HepG2 (cell line): ENCODE measurements around the gene TRIP6. TPM values are rescaled to one million over a fixed set of nuclear protein-coding genes. Genes with fewer than 3 reads are reported as not detected.

Source experiments
- HOXA9 ChIP-seq: sonication (generic); formaldehyde crosslinking; IDR thresholded peaks from 2 replicates; pipeline ENCODE4 v1.8.1; 2022; ENCODE audit warnings: missing genetic modification reagents, mild to moderate bottlenecking, moderate library complexity, borderline replicate concordance
- JDP2 ChIP-seq: sonication (generic); formaldehyde crosslinking; IDR thresholded peaks from 2 replicates; pipeline ENCODE4 v1.8.1; 2022; ENCODE audit warnings: missing genetic modification reagents, borderline replicate concordance
- KLF13 ChIP-seq: sonication (generic); formaldehyde crosslinking; IDR thresholded peaks from 2 replicates; pipeline ENCODE4 v1.4.0; 2020; ENCODE audit warnings: mild to moderate bottlenecking, missing genetic modification reagents
- NFE2L2 ChIP-seq: fragments of 150-350 bp; IDR thresholded peaks from 2 replicates; pipeline ENCODE4 v1.6.1; 2014; ENCODE audit warnings: low read length
- SRSF4 ChIP-seq: fragments of 200-400 bp; formaldehyde crosslinking; IDR thresholded peaks from one replicate; pipeline ENCODE4 v1.6.1; 2018; ENCODE audit warnings: mild to moderate bottlenecking, low read depth, low read length, moderate library complexity; ENCODE audit not compliant: poor library complexity, severe bottlenecking
- SRSF9 ChIP-seq: fragments of 200-400 bp; formaldehyde crosslinking; IDR thresholded peaks from 2 replicates; pipeline ENCODE4 v1.6.1; 2018; ENCODE audit warnings: borderline replicate concordance, mild to moderate bottlenecking, low read depth, low read length; ENCODE audit not compliant: insufficient read depth, poor library complexity, severe bottlenecking
- ZBTB38 ChIP-seq: sonication (generic); formaldehyde crosslinking; IDR thresholded peaks from 2 replicates; pipeline ENCODE4 v1.5.1; 2020; ENCODE audit warnings: mild to moderate bottlenecking, missing genetic modification reagents
- ZBTB7B ChIP-seq: sonication (generic); formaldehyde crosslinking; IDR thresholded peaks from 2 replicates; pipeline ENCODE4 v1.4.0; 2020; ENCODE audit warnings: missing genetic modification reagents
- ZNF136 ChIP-seq: sonication (generic); formaldehyde crosslinking; IDR thresholded peaks from 2 replicates; pipeline ENCODE4 v1.8.1; 2022; ENCODE audit warnings: low read depth, mild to moderate bottlenecking, moderate library complexity, missing genetic modification reagents
- ZNF317 ChIP-seq: sonication (generic); formaldehyde crosslinking; IDR thresholded peaks from 2 replicates; pipeline ENCODE4 v1.5.0; 2020; ENCODE audit warnings: mild to moderate bottlenecking, missing genetic modification reagents
- ZNF556 ChIP-seq: sonication (generic); formaldehyde crosslinking; IDR thresholded peaks from 2 replicates; pipeline ENCODE4 v1.4.0; 2020; ENCODE audit warnings: mild to moderate bottlenecking, missing genetic modification reagents, borderline replicate concordance
- polyA plus RNA-seq, 8 experiments: library from polyadenylated mRNA; depleted of rRNA in 3 of 8; stranded (reverse) in 7 of 8; unstranded in 1 of 8; fragments of >200 nt; fragmentation: Illumina TruSeq in 4 of 8; extraction: Trizol in 4 of 8; gene quantifications; 2 replicates each; pipeline versions ENCODE4 v1.2.1 to v1.2.3, GENCODE V29; 2011 to 2016; ENCODE audit warnings: low read depth in 4 of 8, missing spikeins in 1 of 8, mixed read lengths in 1 of 8; ENCODE audit not compliant: insufficient read depth in 1 of 8
- total RNA-seq, 5 experiments: library from RNA; depleted of rRNA; stranded (reverse); fragments of >200 nt; fragmentation: Illumina TruSeq; extraction: Trizol; gene quantifications; 2 replicates each; pipeline ENCODE4 v1.2.3, GENCODE V29; 2016; ENCODE audit warnings: low read depth in 1 of 5
- TF ChIP-seq, protein P1 (sequence below), 2 experiments: sonication (generic) in 1 of 2; formaldehyde crosslinking in 1 of 2; IDR thresholded peaks; 2 replicates each; pipeline versions ENCODE4 v1.6.1 to v1.9.0; 2014 to 2022; ENCODE audit warnings: antibody characterized with exemption in 1 of 2, borderline replicate concordance in 1 of 2, inconsistent platforms in 1 of 2, low read depth in 1 of 2, missing genetic modification reagents in 1 of 2
- TF ChIP-seq, protein P2 (sequence below): sonication (generic); formaldehyde crosslinking; conservative IDR thresholded peaks from 2 replicates; pipeline ENCODE4 v1.4.0; 2020; ENCODE audit warnings: mild to moderate bottlenecking, missing genetic modification reagents, moderate library complexity
- TF ChIP-seq, protein P3 (sequence below): sonication (generic); formaldehyde crosslinking; IDR thresholded peaks from 2 replicates; pipeline ENCODE4 v1.4.0; 2020; ENCODE audit warnings: missing genetic modification reagents
- TF ChIP-seq, protein P4 (sequence below): fragments of 450-650 bp; IDR thresholded peaks from 2 replicates; pipeline ENCODE4 v1.6.1; 2017

TRIP6 gene
- total and polyA plus RNA-seq, 2 of the 13 experiments (the other 11 are each of a cell fraction or from before 2014, with no cell fraction given): 0.34 to 0.38 TPM

DNA sequence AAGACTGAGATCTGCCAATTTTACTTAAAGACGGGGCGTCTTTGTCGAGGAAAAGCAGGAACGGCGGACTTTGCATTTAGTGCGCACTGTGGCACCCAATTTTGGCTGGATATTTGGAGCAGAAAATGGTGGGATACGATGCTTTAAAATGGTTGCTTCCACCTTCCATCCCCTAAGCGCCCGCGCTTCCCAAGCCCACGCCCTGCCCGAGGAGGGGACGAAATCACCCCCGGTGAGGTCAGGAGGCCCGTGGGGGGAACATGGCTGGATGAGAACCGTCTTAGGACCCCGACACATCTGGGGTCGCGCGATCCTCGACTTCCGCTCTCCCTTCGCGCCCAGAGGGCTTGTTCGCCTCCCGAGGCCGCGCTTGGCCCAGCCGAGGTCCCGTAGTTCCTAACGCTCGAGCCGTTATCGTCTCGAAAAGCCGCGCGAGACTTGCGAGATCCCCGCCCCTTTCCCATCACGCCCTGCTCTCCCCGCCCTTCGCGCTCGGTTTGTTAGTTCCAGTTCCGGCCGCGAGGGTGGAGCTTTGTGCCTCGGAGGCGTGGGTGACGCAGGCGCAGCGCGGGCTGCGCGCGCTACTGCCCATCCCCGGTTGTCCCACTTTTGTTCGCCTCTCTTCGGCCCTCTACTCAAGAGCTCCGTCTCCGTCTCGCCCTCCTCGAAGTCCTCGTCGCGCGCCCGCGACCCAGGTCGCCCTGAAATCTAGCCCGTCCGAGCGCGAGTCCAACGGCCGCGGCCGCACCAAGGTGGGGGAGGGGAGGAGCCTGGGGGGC lies 7.6 kb downstream of the TRIP6 start, which contains the start of gene SRRT (continued):
- TF ChIP-seq, protein P1, sequence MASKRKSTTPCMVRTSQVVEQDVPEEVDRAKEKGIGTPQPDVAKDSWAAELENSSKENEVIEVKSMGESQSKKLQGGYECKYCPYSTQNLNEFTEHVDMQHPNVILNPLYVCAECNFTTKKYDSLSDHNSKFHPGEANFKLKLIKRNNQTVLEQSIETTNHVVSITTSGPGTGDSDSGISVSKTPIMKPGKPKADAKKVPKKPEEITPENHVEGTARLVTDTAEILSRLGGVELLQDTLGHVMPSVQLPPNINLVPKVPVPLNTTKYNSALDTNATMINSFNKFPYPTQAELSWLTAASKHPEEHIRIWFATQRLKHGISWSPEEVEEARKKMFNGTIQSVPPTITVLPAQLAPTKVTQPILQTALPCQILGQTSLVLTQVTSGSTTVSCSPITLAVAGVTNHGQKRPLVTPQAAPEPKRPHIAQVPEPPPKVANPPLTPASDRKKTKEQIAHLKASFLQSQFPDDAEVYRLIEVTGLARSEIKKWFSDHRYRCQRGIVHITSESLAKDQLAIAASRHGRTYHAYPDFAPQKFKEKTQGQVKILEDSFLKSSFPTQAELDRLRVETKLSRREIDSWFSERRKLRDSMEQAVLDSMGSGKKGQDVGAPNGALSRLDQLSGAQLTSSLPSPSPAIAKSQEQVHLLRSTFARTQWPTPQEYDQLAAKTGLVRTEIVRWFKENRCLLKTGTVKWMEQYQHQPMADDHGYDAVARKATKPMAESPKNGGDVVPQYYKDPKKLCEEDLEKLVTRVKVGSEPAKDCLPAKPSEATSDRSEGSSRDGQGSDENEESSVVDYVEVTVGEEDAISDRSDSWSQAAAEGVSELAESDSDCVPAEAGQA (IDR thresholded peaks at IDR 0.05; ENCODE audit: low read depth): peak; percentile 77
- TF ChIP-seq, protein P1 (CRISPR knock-in tag; IDR thresholded peaks at IDR 0.05; ENCODE audit: borderline replicate concordance): no peak
- TF ChIP-seq HOXA9: no peak
- TF ChIP-seq ZBTB7B: peak; percentile 98
- TF ChIP-seq ZBTB38 (CRISPR knock-in tag): peak; percentile 53; the same call in 1 of the 2 replicates
- TF ChIP-seq JDP2 (CRISPR knock-in tag): no peak
- no peak; the same call in 1 of the 2 replicates for TF ChIP-seq ZNF317 (CRISPR knock-in tag)
- no peak for TF ChIP-seq SRSF4
- no peak for TF ChIP-seq KLF13 (CRISPR knock-in tag)
- TF ChIP-seq, protein P2, sequence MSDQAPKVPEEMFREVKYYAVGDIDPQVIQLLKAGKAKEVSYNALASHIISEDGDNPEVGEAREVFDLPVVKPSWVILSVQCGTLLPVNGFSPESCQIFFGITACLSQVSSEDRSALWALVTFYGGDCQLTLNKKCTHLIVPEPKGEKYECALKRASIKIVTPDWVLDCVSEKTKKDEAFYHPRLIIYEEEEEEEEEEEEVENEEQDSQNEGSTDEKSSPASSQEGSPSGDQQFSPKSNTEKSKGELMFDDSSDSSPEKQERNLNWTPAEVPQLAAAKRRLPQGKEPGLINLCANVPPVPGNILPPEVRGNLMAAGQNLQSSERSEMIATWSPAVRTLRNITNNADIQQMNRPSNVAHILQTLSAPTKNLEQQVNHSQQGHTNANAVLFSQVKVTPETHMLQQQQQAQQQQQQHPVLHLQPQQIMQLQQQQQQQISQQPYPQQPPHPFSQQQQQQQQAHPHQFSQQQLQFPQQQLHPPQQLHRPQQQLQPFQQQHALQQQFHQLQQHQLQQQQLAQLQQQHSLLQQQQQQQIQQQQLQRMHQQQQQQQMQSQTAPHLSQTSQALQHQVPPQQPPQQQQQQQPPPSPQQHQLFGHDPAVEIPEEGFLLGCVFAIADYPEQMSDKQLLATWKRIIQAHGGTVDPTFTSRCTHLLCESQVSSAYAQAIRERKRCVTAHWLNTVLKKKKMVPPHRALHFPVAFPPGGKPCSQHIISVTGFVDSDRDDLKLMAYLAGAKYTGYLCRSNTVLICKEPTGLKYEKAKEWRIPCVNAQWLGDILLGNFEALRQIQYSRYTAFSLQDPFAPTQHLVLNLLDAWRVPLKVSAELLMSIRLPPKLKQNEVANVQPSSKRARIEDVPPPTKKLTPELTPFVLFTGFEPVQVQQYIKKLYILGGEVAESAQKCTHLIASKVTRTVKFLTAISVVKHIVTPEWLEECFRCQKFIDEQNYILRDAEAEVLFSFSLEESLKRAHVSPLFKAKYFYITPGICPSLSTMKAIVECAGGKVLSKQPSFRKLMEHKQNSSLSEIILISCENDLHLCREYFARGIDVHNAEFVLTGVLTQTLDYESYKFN (CRISPR knock-in tag): peak; percentile 74
- TF ChIP-seq, protein P3, sequence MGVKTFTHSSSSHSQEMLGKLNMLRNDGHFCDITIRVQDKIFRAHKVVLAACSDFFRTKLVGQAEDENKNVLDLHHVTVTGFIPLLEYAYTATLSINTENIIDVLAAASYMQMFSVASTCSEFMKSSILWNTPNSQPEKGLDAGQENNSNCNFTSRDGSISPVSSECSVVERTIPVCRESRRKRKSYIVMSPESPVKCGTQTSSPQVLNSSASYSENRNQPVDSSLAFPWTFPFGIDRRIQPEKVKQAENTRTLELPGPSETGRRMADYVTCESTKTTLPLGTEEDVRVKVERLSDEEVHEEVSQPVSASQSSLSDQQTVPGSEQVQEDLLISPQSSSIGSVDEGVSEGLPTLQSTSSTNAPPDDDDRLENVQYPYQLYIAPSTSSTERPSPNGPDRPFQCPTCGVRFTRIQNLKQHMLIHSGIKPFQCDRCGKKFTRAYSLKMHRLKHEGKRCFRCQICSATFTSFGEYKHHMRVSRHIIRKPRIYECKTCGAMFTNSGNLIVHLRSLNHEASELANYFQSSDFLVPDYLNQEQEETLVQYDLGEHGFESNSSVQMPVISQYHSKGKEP (CRISPR knock-in tag): 0 out of 2 replicates have a peak, but pooled peaks have one; percentile 26
- TF ChIP-seq SRSF9: no peak
- no peak for TF ChIP-seq ZNF136
- TF ChIP-seq ZNF556 (CRISPR knock-in tag): peak; percentile 54
- TF ChIP-seq NFE2L2: no peak
- TF ChIP-seq, protein P4, sequence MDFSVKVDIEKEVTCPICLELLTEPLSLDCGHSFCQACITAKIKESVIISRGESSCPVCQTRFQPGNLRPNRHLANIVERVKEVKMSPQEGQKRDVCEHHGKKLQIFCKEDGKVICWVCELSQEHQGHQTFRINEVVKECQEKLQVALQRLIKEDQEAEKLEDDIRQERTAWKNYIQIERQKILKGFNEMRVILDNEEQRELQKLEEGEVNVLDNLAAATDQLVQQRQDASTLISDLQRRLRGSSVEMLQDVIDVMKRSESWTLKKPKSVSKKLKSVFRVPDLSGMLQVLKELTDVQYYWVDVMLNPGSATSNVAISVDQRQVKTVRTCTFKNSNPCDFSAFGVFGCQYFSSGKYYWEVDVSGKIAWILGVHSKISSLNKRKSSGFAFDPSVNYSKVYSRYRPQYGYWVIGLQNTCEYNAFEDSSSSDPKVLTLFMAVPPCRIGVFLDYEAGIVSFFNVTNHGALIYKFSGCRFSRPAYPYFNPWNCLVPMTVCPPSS: no peak
